Mesenchymal stem cell (in vitro differentiated cells and primary cell): ENCODE data around the gene CTSH.
A peak's percentile ranks its signal among the peaks of the same experiment; 100 is the strongest.

Experiments used
- DNase-seq: peaks from one replicate; pipeline ENCODE4 v3.0.0-alpha.2; 2013
- H2AFZ ChIP-seq: one replicate; pipeline ENCODE4 v1.6.1; 2013; ENCODE audit warnings: low read depth, mild to moderate bottlenecking, control low read depth, inconsistent platforms, low read length, moderate library complexity
- H2AK5ac ChIP-seq: 2 replicates; pipeline ENCODE4 v1.6.1; 2013; ENCODE audit warnings: low read length, moderate library complexity, mild to moderate bottlenecking, inconsistent platforms; ENCODE audit not compliant: severe bottlenecking
- H2BK120ac ChIP-seq: one replicate; pipeline ENCODE4 v1.6.1; 2013; ENCODE audit warnings: low read depth, mild to moderate bottlenecking, inconsistent platforms, low read length, moderate library complexity
- H2BK12ac ChIP-seq, 2 experiments: one replicate each; pipeline ENCODE4 v1.6.1; 2013; ENCODE audit warnings: inconsistent platforms in 2 of 2, low read length in 2 of 2, mild to moderate bottlenecking in 2 of 2, moderate library complexity in 2 of 2, control low read depth in 1 of 2
- H2BK15ac ChIP-seq: one replicate; pipeline ENCODE4 v1.6.1; 2013; ENCODE audit warnings: mild to moderate bottlenecking, low read depth, inconsistent platforms; ENCODE audit not compliant: poor library complexity, severe bottlenecking
- H2BK5ac ChIP-seq: 2 replicates; pipeline ENCODE4 v1.6.1; 2013; ENCODE audit warnings: low read depth, mild to moderate bottlenecking, low read length, control low read depth, inconsistent platforms; ENCODE audit not compliant: poor library complexity, severe bottlenecking
- H3K14ac ChIP-seq, 2 experiments: one replicate each; pipeline ENCODE4 v1.6.1; 2013; ENCODE audit warnings: inconsistent platforms in 2 of 2, low read length in 2 of 2, control low read depth in 1 of 2, mild to moderate bottlenecking in 1 of 2, moderate library complexity in 1 of 2
- H3K18ac ChIP-seq, 2 experiments: one replicate each; pipeline ENCODE4 v1.6.1; 2013; ENCODE audit warnings: inconsistent platforms in 2 of 2, low read length in 2 of 2, control low read depth in 1 of 2, low read depth in 1 of 2, mild to moderate bottlenecking in 1 of 2
- H3K23ac ChIP-seq, 2 experiments: one replicate each; pipeline ENCODE4 v1.6.1; 2013; ENCODE audit warnings: inconsistent platforms in 2 of 2, low read length in 2 of 2, mild to moderate bottlenecking in 2 of 2, moderate library complexity in 2 of 2, control low read depth in 1 of 2
- H3K27ac ChIP-seq: 2 replicates; pipeline ENCODE4 v1.5.1; 2013; ENCODE audit warnings: mild to moderate bottlenecking, moderate library complexity, low read length, control low read depth, inconsistent platforms; ENCODE audit not compliant: poor library complexity, severe bottlenecking
- H3K27me3 ChIP-seq, 2 experiments: 2 replicates each; pipeline versions ENCODE4 v1.6.1 to v1.7.0; 2013; ENCODE audit warnings: low read length in 2 of 2, mild to moderate bottlenecking in 2 of 2, moderate library complexity in 2 of 2, control low read depth in 1 of 2, inconsistent platforms in 1 of 2; ENCODE audit not compliant: control insufficient read depth in 1 of 2, insufficient read depth in 1 of 2
- H3K36me3 ChIP-seq, 2 experiments: 2 replicates each; pipeline versions ENCODE4 v1.6.1 to v1.7.0; 2013; ENCODE audit warnings: low read length in 2 of 2, control low read depth in 1 of 2, inconsistent platforms in 1 of 2, low read depth in 1 of 2, mild to moderate bottlenecking in 1 of 2; ENCODE audit not compliant: insufficient read depth in 2 of 2, control insufficient read depth in 1 of 2
- H3K4ac ChIP-seq, 2 experiments: one replicate each; pipeline ENCODE4 v1.6.1; 2013; ENCODE audit warnings: inconsistent platforms in 2 of 2, low read length in 2 of 2, mild to moderate bottlenecking in 2 of 2, moderate library complexity in 2 of 2, control low read depth in 1 of 2, low read depth in 1 of 2
- H3K4me1 ChIP-seq: 2 replicates; pipeline ENCODE4 v1.6.1; 2013; ENCODE audit warnings: low read depth, low read length, control low read depth; ENCODE audit not compliant: control insufficient read depth, insufficient read depth
- H3K4me2 ChIP-seq: 2 replicates; pipeline ENCODE4 v1.6.1; 2013; ENCODE audit warnings: low read length, mild to moderate bottlenecking, inconsistent platforms; ENCODE audit not compliant: poor library complexity, severe bottlenecking
- H3K4me3 ChIP-seq, 2 experiments: 2 replicates each; pipeline versions ENCODE4 v1.5.1 to v1.7.0; 2013; ENCODE audit warnings: low read length in 2 of 2, mild to moderate bottlenecking in 2 of 2, control low read depth in 1 of 2, low read depth in 1 of 2; ENCODE audit not compliant: insufficient read depth in 1 of 2
- H3K79me1 ChIP-seq: replicated peaks from 2 replicates; pipeline ENCODE4 v1.6.1; 2013; ENCODE audit warnings: mild to moderate bottlenecking, control low read depth, low read length, inconsistent platforms; ENCODE audit not compliant: poor library complexity, severe bottlenecking
- H3K9ac ChIP-seq: 2 replicates; pipeline ENCODE4 v1.7.0; 2013; ENCODE audit warnings: mild to moderate bottlenecking, low read length, moderate library complexity
- H3K9me3 ChIP-seq: 2 replicates; pipeline ENCODE4 v1.7.0; 2013; ENCODE audit warnings: mild to moderate bottlenecking, low read length; ENCODE audit not compliant: control insufficient read depth
- H4K8ac ChIP-seq: one replicate; pipeline ENCODE4 v1.6.1; 2013; ENCODE audit warnings: inconsistent platforms, mild to moderate bottlenecking, low read length, moderate library complexity
- H4K91ac ChIP-seq: one replicate; pipeline ENCODE4 v1.6.1; 2013; ENCODE audit warnings: mild to moderate bottlenecking, low read length, inconsistent platforms
- WGBS: methylation state at CpG from one replicate; pipeline ENCODE4 v1.1.7; 2013; ENCODE audit warnings: mixed read lengths; 5-methylcytosine and 5-hydroxymethylcytosine counted together

Gene CTSH

GRCh38 chr15:78989701-78990240 is 44.9 kb upstream of the CTSH start:
- Histone ChIP-seq H4K91ac (peak overlapping the region; percentile 93), H3K79me1 (no peaks in the 10 kb centered on the region), H3K36me3 (no peaks in the 10 kb centered on the region), H3K23ac (no peak overlapping the region), H4K8ac (peak overlapping the region; percentile 87), H2BK120ac (peak overlapping the region; percentile 86), H3K4me2 (no peak overlapping the region), H2BK12ac (peak overlapping the region; percentile 64 to 96), H2BK15ac (peak overlapping the region; percentile 82), H3K14ac (peak overlapping the region in 1 of 2 experiments; percentile 9), H2AFZ (no peak overlapping the region), H3K27me3 (no peaks in the 10 kb centered on the region), H3K4me1 (peaks cover 36% of the 10 kb centered on the region), H3K27ac (no peak overlapping the region), H3K9me3 (no peaks in the 10 kb centered on the region), H3K18ac (peak overlapping the region; percentile 79 to 98), H3K4me3 (no peak overlapping the region), H3K4ac (peak overlapping the region; percentile 80 to 98), H2AK5ac (peak overlapping the region; percentile 65), H3K9ac (no peak overlapping the region), H2BK5ac (no peak overlapping the region)
- DNase-seq = no peak
- WGBS = 95% methylated on average over 9 of the region's 9 CpGs

GRCh38 chr15:78988361-78988911 is 43.6 kb upstream of the CTSH start:
- Histone ChIP-seq H3K4me3 (no peak overlapping the region), H3K27ac (peak overlapping the region; percentile 89), H3K18ac (peak overlapping the region; percentile 98 to 100), H4K91ac (peak overlapping the region; percentile 94), H2BK12ac (peak overlapping the region; percentile 93 to 100), H3K36me3 (no peaks in the 10 kb centered on the region), H2BK120ac (peak overlapping the region; percentile 91), H3K4me1 (peaks cover 31% of the 10 kb centered on the region), H3K4me2 (no peak overlapping the region), H3K23ac (peak overlapping the region in 1 of 2 experiments; percentile 57), H3K27me3 (no peaks in the 10 kb centered on the region), H2AK5ac (peak overlapping the region; percentile 95), H2BK5ac (peak overlapping the region; percentile 80), H3K79me1 (no peaks in the 10 kb centered on the region), H2BK15ac (peak overlapping the region; percentile 8), H3K4ac (peak overlapping the region; percentile 54 to 100), H4K8ac (peak overlapping the region; percentile 90), H3K9me3 (no peaks in the 10 kb centered on the region), H2AFZ (no peak overlapping the region), H3K14ac (peak overlapping the region in 1 of 2 experiments; percentile 80), H3K9ac (peak overlapping the region; percentile 62)
- DNase-seq = peak; percentile 100
- WGBS = 16% methylated on average over 6 of the region's 7 CpGs

GRCh38 chr15:78987556-78988360 is 42.9 kb upstream of the CTSH start:
- peak overlapping the region; percentile 94 for H4K91ac ChIP-seq
- H3K4me3 ChIP-seq = no peak overlapping the region
- H3K18ac ChIP-seq = peak overlapping the region; percentile 85 to 100
- H2AK5ac ChIP-seq = peak overlapping the region; percentile 95
- peak overlapping the region; percentile 90 for H4K8ac ChIP-seq
- H3K4me2 ChIP-seq = no peak overlapping the region
- no peaks in the 10 kb centered on the region for H3K36me3 ChIP-seq
- H3K9ac ChIP-seq = peak overlapping the region; percentile 62
- H2BK5ac ChIP-seq = peak overlapping the region; percentile 45
- H3K27me3 ChIP-seq = no peaks in the 10 kb centered on the region
- peak overlapping the region in 1 of 2 experiments; percentile 57 for H3K23ac ChIP-seq
- DNase-seq = no peak
- H3K4me1 ChIP-seq = peaks cover 26% of the 10 kb centered on the region
- H2BK15ac ChIP-seq = peak overlapping the region; percentile 15
- H2BK12ac ChIP-seq = peak overlapping the region; percentile 93 to 100
- WGBS = 96% methylated on average over 9 of the region's 10 CpGs
- peak overlapping the region in 1 of 2 experiments; percentile 80 for H3K14ac ChIP-seq
- H3K27ac ChIP-seq = peak overlapping the region; percentile 89
- no peak overlapping the region for H2AFZ ChIP-seq
- peak overlapping the region; percentile 91 for H2BK120ac ChIP-seq
- no peaks in the 10 kb centered on the region for H3K79me1 ChIP-seq
- no peaks in the 10 kb centered on the region for H3K9me3 ChIP-seq
- H3K4ac ChIP-seq = peak overlapping the region; percentile 54 to 100
